Stimulated activated CD8-positive, alpha-beta memory T cell treated with anti-CD3 and anti-CD28 coated beads, Interleukin-12 subunit alpha, Interleukin-12 subunit beta, amount 100 ng/mL, for 1 hour (primary cell): Measurements from ENCODE around the gene ITGA1.
"Not testable (repeated sequence)": the region's sequence is repeated elsewhere in the genome, so short reads cannot be mapped to it uniquely, and the experiment has no call there.

Experiments used
- DNase-seq: peaks from one replicate; pipeline ENCODE4 v3.0.0-alpha.2; 2020; ENCODE audit warnings: low read depth

The ITGA1 gene

DNA sequence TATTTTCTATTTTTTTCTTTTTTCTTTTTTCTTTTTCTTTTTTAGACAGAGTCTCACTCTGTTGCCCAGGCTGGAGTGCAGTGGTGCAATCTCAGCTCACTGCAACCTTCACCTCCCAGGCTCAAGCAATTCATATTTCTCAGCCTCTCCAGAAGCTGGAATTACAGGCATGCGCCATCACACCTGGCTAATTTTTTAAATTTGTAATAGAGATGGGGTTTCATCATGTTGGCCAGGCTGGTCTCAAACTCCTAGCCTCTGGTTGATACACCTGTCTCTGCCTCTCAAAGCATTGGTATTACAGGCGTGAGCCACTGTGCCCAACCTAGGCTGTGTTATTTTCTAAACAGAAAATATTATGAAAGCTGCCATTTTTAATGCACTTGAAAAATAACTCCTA lies 78.3 kb downstream of the ITGA1 start:
- not testable (repeated sequence) for DNase-seq

GRCh38 chr5:52867809-52868208 lies 80.1 kb downstream of the ITGA1 start:
- no peak for DNase-seq

DNA sequence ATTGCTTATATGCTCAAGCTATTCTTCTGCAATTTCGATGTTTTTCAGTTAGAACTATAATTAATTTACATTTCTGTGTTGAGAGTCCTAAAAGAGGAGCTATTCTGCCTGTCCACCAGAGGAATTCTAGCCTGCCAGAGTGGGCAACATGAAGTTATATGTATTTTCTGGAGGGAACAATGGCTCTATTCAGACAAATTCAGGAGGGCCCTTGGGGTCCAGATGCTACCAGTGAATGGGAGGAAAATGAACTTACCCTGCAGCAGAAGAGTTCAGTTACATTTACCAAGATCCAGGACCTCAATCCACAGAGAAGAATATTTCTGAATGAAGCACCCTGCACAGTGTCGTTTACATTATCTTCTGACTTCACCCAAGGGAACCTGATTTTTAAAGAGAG lies 80.7 kb downstream of the ITGA1 start:
- no peak for DNase-seq

DNA sequence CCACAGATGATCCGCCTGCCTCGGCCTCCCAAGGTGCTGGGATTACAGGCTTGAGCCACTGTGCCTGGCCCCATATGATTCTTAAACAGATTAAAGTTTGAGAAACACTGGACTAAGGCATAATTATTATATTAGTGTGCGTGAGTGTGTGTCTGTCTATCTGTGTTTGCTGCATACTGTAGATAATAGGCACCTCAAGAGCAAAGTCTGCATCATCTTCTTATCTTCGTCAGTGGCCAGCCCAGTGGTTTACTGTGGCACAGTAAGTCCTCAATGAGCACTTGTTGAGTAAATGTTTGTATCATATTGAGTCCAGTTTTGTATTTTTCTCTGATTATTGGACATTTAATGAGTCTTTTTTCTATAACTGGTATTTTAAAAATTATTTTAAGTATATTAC lies 81.7 kb downstream of the ITGA1 start:
- DNase-seq, result no peak

GRCh38 chr5:52870448-52870847 lies 82.7 kb downstream of the ITGA1 start:
- no peak for DNase-seq

GRCh38 chr5:52875827-52876226 lies 88.1 kb downstream of the ITGA1 start:
- no peak for DNase-seq

DNA sequence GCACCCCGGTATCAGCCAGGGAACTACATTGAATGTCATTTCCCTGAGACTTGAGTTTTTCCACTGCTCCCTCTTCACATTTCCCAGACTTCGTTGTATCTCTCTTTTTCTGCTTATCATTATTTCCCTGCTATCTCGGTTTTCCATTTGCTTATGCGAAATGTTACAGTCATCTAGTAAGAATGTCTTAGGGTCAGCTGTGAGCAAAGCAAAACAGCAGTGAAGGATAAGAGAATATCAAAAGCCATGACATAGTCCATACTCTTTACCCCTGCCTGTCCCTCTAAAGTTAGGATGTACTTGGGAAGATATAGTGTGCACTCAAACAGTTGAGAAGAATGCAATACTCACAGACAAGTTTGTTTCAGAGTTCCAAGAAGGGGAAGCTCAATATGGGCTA lies 88.7 kb downstream of the ITGA1 start:
- DNase-seq, result no peak

DNA sequence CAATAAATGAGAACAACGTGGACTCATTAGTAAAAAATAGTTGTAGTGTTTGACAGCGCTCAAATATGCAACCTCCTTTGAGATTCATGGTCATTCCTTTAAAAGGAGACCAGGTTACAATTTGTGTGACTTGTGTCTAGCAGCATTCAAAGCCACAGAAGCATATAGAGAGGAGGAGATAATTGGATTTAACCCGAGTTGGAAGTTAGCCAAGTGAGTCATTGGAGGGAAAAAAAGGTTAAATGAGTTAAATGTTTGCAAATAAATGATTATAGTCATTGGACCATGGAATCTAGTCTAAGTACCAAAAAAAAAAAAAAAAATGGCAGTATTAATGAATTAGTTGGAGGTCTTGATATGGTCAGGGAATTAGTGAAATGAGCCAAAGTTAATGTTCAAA lies 90.9 kb downstream of the ITGA1 start:
- DNase-seq, result no peak

DNA sequence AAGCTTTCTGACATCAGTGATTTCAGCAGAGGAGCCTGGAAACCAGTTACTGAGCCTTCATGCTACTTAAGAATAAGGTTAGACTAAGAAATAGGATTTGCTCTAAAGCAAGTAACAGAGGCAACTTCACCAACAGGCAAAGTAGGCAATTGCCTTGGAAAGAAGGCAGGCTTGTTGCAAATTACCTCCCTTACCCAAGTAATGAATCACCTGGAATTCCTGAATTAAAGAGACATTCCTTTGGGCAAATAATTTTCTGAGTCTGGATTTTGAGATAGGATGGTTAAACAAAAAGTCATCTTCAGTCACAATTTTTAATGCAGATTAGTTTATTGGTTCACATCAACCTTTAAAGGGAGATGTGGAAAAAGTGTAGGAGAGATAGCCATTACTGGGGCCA lies 92.8 kb downstream of the ITGA1 start:
- DNase-seq, result no peak

DNA sequence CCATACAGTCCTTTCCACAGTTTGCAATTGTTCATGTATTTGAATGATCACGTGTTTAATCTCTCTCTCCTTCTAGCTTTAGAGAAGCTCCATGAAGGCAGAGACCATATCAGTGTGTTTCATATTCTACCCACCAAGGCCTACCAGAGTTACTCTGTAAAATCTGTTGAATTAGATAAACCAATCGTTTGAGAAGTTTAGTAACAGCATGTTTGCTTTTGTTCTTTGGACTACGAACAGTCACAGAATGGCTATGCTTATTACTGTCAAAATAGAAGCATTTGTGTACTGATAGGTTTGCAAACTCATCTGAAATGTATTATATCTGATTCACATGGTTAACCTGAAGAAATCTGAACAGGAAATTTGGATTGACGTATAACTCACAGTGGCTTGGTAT lies 93.8 kb downstream of the ITGA1 start:
- DNase-seq, result no peak

GRCh38 chr5:52883110-52883509 lies 95.4 kb downstream of the ITGA1 start:
- no peak for DNase-seq

DNA sequence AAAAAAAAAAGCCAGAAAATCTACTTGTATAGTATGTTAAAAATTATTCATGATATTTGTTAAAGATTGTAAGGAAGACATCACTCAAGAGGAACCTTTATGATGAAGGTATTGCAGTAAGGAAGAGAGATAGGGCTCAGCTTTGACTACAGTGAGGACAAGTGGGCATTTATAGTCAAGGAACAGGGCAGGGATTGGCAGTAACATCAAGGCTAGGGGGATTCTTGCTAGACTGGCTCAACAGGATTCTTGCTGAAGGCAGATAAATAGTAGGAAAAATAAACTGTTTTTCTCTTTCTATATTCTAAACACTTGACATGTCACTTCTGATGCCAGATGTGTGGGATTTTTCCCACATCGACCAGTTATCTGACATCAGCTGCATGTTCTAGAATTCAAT lies 96.7 kb downstream of the ITGA1 start:
- DNase-seq, result no peak

DNA sequence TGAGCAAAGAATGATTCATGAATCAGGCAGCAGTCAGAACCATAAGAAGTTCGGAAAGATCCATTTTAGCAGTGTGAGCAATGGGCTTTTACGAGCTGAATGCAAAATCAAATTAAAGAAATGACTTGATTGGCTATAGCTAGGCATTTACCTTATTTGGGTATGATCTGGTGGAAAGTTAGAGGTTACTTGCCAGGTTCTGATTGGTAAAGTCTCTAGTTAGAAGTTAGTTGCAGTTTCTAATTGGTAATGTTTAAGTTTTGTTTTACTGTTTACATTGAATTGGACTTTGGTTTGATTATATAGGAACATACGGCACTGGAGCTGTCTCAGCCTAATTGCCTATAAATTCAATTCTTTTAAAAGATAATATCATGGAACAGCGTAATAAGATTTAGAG lies 97.9 kb downstream of the ITGA1 start:
- no peak for DNase-seq

DNA sequence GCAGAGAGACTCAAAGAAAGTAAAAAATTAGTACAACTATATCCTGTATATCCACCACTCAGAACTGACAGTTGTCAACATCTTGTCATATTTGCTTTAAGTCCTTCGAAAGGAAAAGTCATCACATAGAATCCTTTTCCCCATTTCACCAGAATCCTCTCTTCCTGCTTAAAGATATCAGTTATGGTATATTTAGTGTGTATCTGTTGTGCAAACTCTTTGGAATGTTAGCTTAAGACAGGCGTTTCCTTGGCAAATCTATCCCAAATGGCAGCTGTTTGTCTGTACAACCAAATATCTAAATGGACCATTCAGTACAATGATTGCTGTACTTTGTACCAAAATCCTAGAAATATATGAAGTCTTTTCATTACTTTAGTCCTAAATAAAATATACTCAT lies 98.5 kb downstream of the ITGA1 start:
- DNase-seq, result no peak

DNA sequence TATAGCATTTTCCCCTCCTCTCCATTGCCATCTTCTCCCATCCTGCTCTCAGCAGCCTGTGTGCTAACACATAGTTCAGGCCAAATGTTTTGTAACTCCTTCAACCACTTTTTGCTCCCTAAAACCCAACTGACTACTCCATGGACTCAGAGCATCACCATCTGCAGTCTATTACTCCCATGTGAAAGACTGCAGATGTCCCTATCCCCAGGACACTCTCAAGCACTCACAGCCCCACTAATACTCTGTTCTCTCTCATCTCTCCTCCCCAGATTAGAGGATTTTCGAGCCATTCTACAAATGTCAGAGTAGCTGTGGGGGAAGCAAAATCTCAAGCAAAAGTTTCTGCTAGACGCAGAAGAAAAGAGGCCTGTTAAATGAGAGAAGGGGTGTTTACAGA lies 99.3 kb downstream of the ITGA1 start:
- no peak for DNase-seq

GRCh38 chr5:52888363-52888762 lies 100.6 kb downstream of the ITGA1 start:
- no peak for DNase-seq

- no peak for DNase-seq
Measured at GRCh38 chr5:52892242-52892878, 104.6 kb downstream of the ITGA1 start.

DNA sequence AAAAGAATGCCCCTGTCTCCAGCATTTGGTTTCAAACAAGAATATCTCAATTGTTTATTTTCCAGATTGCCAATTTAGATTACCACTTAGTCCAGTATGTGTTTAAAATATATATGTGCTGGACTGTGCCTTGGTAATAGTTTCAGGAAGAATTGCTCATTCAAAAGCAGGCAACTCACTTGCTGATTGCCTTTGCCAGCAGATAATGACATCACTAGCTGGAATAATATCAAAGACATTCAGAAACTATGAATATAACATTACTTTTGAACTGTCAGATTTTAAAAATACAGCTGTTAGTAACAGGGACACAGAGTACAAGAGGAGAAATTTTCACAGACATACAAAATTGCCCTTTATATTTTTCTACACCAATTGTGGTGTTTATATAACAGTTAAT lies 105.4 kb downstream of the ITGA1 start:
- no peak for DNase-seq

GRCh38 chr5:52893863-52894262 lies 106.1 kb downstream of the ITGA1 start:
- DNase-seq, result no peak

DNA sequence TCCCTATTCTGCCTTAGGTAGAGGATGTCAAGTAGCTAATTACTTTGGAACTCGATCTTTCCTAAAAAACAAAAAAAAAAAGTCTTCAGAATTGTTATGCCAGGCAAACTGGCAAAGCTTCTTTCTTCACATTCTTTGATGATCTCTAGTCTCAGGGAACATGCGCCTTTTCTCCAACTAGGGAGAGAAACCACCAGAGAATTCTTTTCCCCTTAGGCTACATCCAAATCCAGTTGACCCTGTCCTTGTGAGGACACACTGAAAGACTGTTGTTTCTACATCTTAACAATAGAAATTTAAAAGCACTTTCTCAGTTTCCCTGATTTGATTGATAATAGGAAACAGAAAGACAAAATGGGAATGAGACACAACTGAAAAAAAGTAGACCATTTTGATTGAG lies 106.7 kb downstream of the ITGA1 start:
- DNase-seq, result no peak

DNA sequence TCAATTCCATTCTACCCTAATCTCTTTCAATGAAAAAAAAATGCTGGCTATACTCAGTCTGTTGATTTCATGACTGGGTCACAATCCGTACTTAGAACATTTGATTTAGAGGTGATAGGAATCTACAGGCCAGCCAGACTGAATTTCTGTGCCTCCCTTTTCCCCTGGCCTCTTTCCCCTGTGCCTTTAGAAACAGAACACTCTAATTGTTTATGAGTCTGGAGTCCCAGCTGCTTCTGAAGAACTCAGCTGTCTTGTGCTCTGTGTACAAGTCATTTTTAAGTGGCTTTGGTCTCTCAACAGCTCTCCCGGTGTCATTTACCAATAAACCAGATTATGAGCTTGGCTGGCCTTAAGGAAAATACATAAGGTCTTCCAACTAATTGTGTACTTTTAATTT lies 107.4 kb downstream of the ITGA1 start:
- DNase-seq, result no peak

DNA sequence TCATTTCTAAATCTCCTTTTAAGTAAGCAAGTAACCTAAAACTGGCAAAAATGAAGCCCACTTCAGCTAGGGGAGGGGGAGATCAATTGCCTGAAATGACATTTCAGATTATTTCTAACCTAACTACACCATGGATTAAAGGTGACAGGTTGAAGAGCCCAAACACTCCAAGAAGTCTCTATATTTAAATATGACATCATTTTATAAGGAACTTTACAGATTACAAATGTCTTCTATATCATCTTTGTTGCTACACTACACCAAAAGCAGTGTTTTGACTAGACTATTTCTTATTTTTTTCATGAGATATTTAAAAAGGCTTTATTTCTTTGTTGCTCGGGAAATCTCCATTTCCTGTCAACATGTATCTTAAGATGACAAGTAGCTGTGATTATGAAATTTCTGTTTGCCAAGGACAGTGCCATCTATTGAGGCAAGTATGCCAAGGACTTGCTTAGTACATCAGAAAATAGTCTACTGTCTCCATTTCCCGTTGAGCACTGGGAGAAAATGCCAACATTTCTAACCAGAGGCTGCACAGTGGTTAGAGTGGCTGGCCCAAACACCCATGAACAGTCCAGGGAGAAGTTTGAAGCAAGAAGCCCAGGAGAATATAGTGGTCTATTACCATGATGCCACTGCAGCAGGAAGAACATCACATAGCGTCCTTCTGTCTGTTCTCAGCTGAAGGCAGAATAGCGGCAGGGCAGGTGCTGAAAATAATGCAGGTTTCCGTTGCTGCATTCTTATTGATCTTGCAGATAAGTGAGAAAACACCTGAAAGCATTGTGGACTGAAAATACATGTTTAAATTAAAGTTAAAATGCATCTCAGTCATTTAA lies 108.1 kb downstream of the ITGA1 start:
- DNase-seq, result no peak

GRCh38 chr5:52896534-52897237 lies 109.0 kb downstream of the ITGA1 start:
- DNase-seq, result no peak
